Stimulated activated CD8-positive, alpha-beta memory T cell treated with anti-CD3 and anti-CD28 coated beads, Interleukin-12 subunit alpha, Interleukin-12 subunit beta, amount 100 ng/mL, for 24 hours (primary cell): Measurements from ENCODE around the gene AKAP13.

ENCODE experiments used
- DNase-seq: peaks from one replicate; pipeline ENCODE4 v3.0.0-alpha.2; 2020; ENCODE audit errors: extremely low read depth

Gene AKAP13

GRCh38 chr15:85598718-85599398 is 218.5 kb downstream of the AKAP13 start:
- DNase-seq = no peak

- no peak for DNase-seq
Observed at GRCh38 chr15:85600001-85600400, 219.6 kb downstream of the AKAP13 start.

- no peak for DNase-seq
Observed at GRCh38 chr15:85603160-85603559, 222.8 kb downstream of the AKAP13 start.

GRCh38 chr15:85603703-85604102 is 223.3 kb downstream of the AKAP13 start:
- no peak for DNase-seq

GRCh38 chr15:85604194-85604593 is 223.8 kb downstream of the AKAP13 start:
- no peak for DNase-seq

- DNase-seq = no peak
Observed at GRCh38 chr15:85606738-85607137, 226.3 kb downstream of the AKAP13 start.

- no peak for DNase-seq
Observed at GRCh38 chr15:85607141-85607806, 226.9 kb downstream of the AKAP13 start.

GRCh38 chr15:85607842-85608241 is 227.4 kb downstream of the AKAP13 start:
- no peak for DNase-seq

GRCh38 chr15:85609492-85609891 is 229.1 kb downstream of the AKAP13 start:
- no peak for DNase-seq

GRCh38 chr15:85611361-85611760 is 231.0 kb downstream of the AKAP13 start:
- no peak for DNase-seq

- no peak for DNase-seq
Observed at GRCh38 chr15:85614059-85614458, 233.7 kb downstream of the AKAP13 start.

GRCh38 chr15:85615930-85616329 is 235.5 kb downstream of the AKAP13 start:
- DNase-seq = no peak

GRCh38 chr15:85616549-85617110 is 236.2 kb downstream of the AKAP13 start:
- no peak for DNase-seq

- DNase-seq = no peak
Observed at GRCh38 chr15:85618228-85618505, 237.8 kb downstream of the AKAP13 start.

GRCh38 chr15:85618956-85619491 is 238.6 kb downstream of the AKAP13 start:
- DNase-seq = peak; percentile 20

- no peak for DNase-seq
Observed at GRCh38 chr15:85619992-85620689, 239.7 kb downstream of the AKAP13 start.

- no peak for DNase-seq
Observed at GRCh38 chr15:85620690-85621049, 240.3 kb downstream of the AKAP13 start.

GRCh38 chr15:85621094-85621493 is 240.7 kb downstream of the AKAP13 start:
- DNase-seq = no peak

GRCh38 chr15:85622221-85622831 is 241.9 kb downstream of the AKAP13 start:
- DNase-seq = no peak

- no peak for DNase-seq
Observed at GRCh38 chr15:85623315-85624049, 243.1 kb downstream of the AKAP13 start.

GRCh38 chr15:85624291-85624801 is 243.9 kb downstream of the AKAP13 start:
- DNase-seq = no peak
